Measurements from ENCODE around the gene MBP.

MBP gene

GRCh38 chr18:77077941-77078689 lies 54.5 kb downstream of the MBP start:
- DNase-seq = no peak

DNA sequence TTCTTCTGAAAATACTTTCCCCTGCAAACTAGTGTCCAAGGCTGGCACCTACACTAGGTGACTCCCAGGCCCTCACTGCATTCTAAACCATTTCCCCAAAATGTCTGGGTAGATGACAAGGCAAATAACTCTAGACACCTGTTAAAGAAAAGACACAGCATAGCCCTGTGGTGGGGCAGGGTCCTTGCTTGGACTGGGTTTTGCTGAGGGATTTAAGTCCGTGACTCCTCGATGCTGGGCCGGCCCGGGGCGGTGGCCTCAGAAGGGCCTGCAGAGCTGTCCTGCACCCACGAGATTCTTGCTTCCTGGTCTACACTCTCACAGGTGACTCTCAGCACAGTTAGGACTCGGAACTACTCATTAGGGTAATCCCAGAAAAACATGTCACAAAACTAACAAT lies 55.2 kb downstream of the MBP start:
- no peak for DNase-seq

DNA sequence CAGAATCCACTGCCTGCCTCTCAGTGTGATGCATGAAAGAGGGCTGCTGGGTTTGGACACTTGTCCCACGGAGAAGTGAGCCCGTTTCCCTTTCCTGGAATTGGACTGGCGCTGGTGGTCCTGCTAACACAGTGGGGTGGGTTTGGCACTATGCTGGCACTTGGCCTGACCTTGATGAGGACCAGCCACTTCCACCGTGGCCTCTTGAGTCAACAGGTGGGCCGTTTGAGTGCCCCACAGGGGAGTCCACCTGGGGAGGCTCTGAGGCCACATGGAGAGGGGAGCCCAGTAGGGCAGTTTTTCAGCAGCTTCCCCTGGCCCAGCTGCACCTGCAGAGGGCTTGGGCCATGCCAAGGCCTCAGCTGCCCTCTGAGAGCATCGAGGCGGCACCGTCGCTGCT lies 56.5 kb downstream of the MBP start:
- no peak for DNase-seq

- no peak for DNase-seq
Measured at GRCh38 chr18:77074431-77074830, 58.2 kb downstream of the MBP start.

GRCh38 chr18:77073336-77074093 lies 59.1 kb downstream of the MBP start:
- peak; percentile 67 for DNase-seq

GRCh38 chr18:77072566-77072965 lies 60.0 kb downstream of the MBP start:
- DNase-seq = no peak

- peak; percentile 84 for DNase-seq
Measured at GRCh38 chr18:77071711-77072292, 60.8 kb downstream of the MBP start.

- DNase-seq = no peak
Measured at GRCh38 chr18:77071061-77071460, 61.5 kb downstream of the MBP start.

DNA sequence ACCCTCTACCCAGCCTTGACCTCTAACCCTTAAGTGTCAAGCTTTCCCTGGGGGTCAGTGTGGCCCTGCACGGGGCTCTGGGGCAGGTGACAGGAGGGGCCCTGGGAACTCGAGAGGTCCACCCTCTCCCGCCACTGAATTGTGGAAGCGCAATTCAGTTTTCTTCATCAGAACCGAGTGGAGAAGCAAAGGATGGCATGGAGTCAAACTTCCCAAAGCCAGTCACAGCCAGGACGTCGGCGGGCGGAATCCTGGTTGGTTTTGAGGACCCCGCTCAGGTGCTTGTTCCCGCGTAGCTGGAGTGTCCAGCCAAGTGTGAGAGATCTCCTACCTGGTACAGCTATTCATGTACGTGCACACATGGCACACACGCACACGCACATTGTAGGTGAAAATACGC lies 62.0 kb downstream of the MBP start:
- no peak for DNase-seq

DNA sequence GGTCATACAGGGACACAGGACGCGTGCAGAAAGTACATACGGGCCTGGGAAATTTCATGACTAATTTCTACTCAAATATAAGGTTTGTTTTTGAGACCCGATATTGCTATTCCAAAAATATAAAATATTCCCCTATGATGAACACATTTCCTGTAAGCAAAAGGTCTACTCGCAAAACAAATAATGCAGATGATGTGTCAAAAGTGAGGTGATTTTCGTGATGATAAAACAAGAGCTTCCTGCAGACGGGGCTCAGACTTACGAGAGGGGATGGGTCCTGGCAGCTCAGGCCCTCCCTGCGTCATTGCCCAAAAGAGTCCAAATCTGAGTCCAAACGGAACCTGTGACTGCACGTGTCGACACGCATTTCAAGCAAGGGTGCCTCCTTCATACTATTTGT lies 62.7 kb downstream of the MBP start:
- peak; percentile 74 for DNase-seq

- DNase-seq = no peak
Measured at GRCh38 chr18:77069482-77069881, 63.1 kb downstream of the MBP start.

GRCh38 chr18:77068321-77069312 lies 64.0 kb downstream of the MBP start:
- DNase-seq = peak; percentile 73

GRCh38 chr18:77067291-77068061 lies 65.1 kb downstream of the MBP start:
- DNase-seq = peak; percentile 77

DNA sequence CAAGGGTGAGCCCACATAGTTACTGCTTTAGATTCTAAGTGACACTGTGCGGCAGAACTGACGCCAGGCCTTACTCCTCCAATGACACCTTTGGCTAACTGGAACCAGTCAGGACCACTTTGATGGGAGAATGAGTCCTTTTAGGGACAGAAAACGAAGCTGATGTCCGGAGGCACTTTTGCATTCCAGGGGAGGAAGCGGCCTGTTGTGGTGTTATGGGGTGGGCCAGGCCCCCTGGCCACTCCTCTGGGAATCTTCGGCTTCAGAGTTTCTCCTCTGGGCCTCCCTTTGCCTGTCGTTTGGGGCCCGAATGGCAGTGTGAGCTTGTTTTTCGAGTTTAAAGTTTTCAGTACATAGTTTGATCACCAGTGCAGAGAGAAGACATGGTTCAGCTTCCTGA lies 65.9 kb downstream of the MBP start:
- no peak for DNase-seq

DNA sequence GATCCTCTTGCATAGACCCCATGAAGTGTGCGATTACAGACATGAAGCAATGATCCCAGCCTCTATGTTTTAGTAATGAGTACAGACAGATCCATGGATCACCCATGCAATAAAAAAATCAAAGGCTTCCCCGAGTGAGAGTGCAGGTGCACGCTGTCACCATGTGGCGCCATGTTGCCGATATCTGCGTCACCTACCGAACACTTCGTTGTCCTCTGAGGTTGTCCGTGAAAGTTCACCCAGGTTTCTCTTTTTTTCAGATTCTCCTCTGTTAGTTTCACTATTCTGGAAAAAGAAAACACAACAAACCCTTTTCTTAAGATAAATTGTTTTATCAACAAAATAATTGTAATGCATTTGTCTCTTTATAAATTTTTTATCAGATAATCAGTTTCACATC lies 66.5 kb downstream of the MBP start:
- DNase-seq = no peak

- DNase-seq = peak; percentile 67
Measured at GRCh38 chr18:77065221-77065981, 67.2 kb downstream of the MBP start.

DNA sequence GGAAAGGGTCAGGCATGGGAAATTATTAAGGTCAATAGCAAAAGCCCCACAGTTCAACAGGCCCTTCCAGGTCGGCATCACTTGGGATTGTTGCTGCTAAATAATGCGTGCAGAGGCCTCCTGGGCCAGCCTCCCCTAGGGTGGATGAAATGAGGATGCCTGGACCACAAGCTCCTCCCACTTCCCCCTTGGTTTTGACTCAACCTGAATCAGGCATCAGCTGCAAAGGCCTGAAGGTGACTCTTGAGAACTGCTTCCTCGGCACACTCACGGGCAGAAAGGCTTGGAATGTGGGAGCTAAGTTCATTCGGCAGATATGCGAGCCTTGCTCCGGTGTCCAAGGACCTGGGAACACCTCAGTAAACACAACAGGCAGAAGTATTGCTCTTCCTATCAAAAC lies 69.3 kb downstream of the MBP start:
- DNase-seq = peak; percentile 82

- DNase-seq = peak; percentile 88
Measured at GRCh38 chr18:77062518-77063003, 70.0 kb downstream of the MBP start.

- DNase-seq = peak; percentile 58
Measured at GRCh38 chr18:77061946-77062517, 70.6 kb downstream of the MBP start.

DNA sequence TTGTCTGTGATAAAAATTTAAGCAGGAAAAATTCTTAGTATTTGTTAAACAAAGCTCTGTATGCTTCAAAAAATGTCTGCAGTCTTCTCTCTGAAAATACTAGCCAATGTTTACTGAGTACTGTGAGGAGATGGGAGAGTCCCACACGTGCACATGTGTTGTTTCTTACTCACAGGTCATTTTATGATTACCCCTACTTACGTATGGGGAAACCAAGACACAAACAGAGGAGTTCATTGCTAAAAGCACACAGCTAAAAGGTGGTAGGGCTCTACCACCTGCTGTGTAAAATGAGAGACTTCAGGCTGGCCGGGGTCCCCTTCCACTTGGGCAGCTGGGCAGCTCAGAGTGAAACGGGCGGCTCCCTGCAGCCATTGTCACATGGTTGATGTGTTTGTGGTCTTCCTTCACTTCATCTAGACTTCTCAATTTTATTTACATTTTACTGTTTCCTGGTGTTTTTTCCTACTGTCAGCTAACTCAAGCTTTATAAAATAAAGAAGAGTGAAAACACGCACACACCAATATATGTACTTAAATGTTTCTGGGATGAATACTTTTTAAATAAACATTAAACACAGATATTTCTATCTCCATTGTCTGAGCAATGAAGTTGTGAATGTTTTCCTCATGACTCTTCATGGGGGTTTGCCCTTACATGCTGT lies 71.2 kb downstream of the MBP start:
- peak; percentile 32 for DNase-seq
